Pulmonary artery endothelial cell (primary cell): ENCODE measurements around the gene GPS2. TPM values are rescaled to one million over a fixed set of nuclear protein-coding genes. Genes with fewer than 3 reads are reported as not detected.

Experiments used
- DNase-seq: peaks from one replicate; pipeline ENCODE4 v3.0.0-alpha.2; 2011; ENCODE audit warnings: low read depth, low spot score
- total RNA-seq: library from RNA; depleted of rRNA; stranded (reverse); fragments of >200 nt; gene quantifications from 2 replicates; pipeline ENCODE4 v1.2.3, GENCODE V29; 2014

Gene GPS2
- total RNA-seq, 1 donor from 2014 or later = 24.8 TPM

GRCh38 chr17:7293816-7294613, 21.1 kb downstream of the GPS2 start:
- DNase-seq = no peak

- DNase-seq = no peak
These were observed 22.0 kb downstream of the GPS2 start for GRCh38 chr17:7293159-7293558.

- no peak for DNase-seq
These were observed 22.4 kb downstream of the GPS2 start for GRCh38 chr17:7292729-7293128.

- DNase-seq = no peak
These were observed 23.0 kb downstream of the GPS2 start for GRCh38 chr17:7292194-7292593.

GRCh38 chr17:7290685-7291084, 24.5 kb downstream of the GPS2 start:
- DNase-seq = no peak

- no peak for DNase-seq
These were observed 25.0 kb downstream of the GPS2 start for GRCh38 chr17:7290166-7290565.

GRCh38 chr17:7289256-7290032, 25.7 kb downstream of the GPS2 start:
- DNase-seq = no peak

GRCh38 chr17:7285679-7286078, 29.5 kb downstream of the GPS2 start:
- no peak for DNase-seq

GRCh38 chr17:7284911-7285310, 30.2 kb downstream of the GPS2 start:
- DNase-seq = no peak

GRCh38 chr17:7283471-7284216, 31.5 kb downstream of the GPS2 start:
- DNase-seq = no peak

GRCh38 chr17:7282752-7283321, 32.3 kb downstream of the GPS2 start:
- no peak for DNase-seq

GRCh38 chr17:7281953-7282751, 33.0 kb downstream of the GPS2 start:
- DNase-seq = no peak

GRCh38 chr17:7281074-7281952, 33.8 kb downstream of the GPS2 start, which contains the start of gene SLC2A4:
Gene SLC2A4, plus strand, starts transcription at chr17:7281718. Its CDS starts 217 bp downstream, at chr17:7281935.
- DNase-seq = peak; percentile 71

- peak; percentile 32 for DNase-seq
These were observed 34.6 kb downstream of the GPS2 start for GRCh38 chr17:7280519-7281073.

- no peak for DNase-seq
These were observed 35.7 kb downstream of the GPS2 start for GRCh38 chr17:7279448-7279847.

- no peak for DNase-seq
These were observed 48.4 kb downstream of the GPS2 start for GRCh38 chr17:7266784-7267183.

GRCh38 chr17:7263801-7264078, 51.4 kb downstream of the GPS2 start:
- no peak for DNase-seq

GRCh38 chr17:7262935-7263800, 52.0 kb downstream of the GPS2 start:
- no peak for DNase-seq
